Right lung (tissue), 10 donors: ENCODE data around the gene ZP4. TPM values are rescaled to one million over a fixed set of nuclear protein-coding genes. Genes with fewer than 3 reads are reported as not detected.

Source experiments
- DNase-seq, 2 donors: peaks; one replicate each; pipeline ENCODE4 v3.0.0-alpha.2; 2013
- long read RNA-seq, 8 donors: transcript quantifications; one replicate each; lab custom pipeline, GENCODE V29; 2026
- polyA plus RNA-seq, 5 donors: library from polyadenylated mRNA; unstranded; fragments of 120-200 nt; gene quantifications; one replicate each; pipeline versions ENCODE4 v1.2.1 to v1.2.3, GENCODE V29; 2013; ENCODE audit warnings: inconsistent platforms in 1 of 5, low replicate concordance in 1 of 5; ENCODE audit not compliant: insufficient read length in 5 of 5, insufficient read depth in 1 of 5

The ZP4 gene
- not detected for polyA plus RNA-seq
- long read RNA-seq, donor 1, result 0 reads
- long read RNA-seq, donor 2, result 0 reads
- long read RNA-seq, donor 3, result 0 reads
- long read RNA-seq, donor 4, result 0 reads
- long read RNA-seq, donor 5, result 0 reads
- long read RNA-seq, donor 6, result 0 reads
- long read RNA-seq, donor 7, result 0 reads
- long read RNA-seq, donor 8, result 0 reads

GRCh38 chr1:237890822-237891221, at the start of gene ZP4:
TSS of gene ZP4 (minus strand) at chr1:237890922. CDS start at chr1:237890635, 287 bp downstream.
- DNase-seq, result no peak

GRCh38 chr1:237938553-237938952, 47.8 kb upstream of the ZP4 start:
- DNase-seq, result no peak

GRCh38 chr1:237938068-237938467, 47.3 kb upstream of the ZP4 start:
- DNase-seq, result no peak

GRCh38 chr1:237932816-237933215, 42.1 kb upstream of the ZP4 start:
- no peak for DNase-seq

GRCh38 chr1:237931581-237931980, 40.9 kb upstream of the ZP4 start:
- no peak for DNase-seq

- no peak for DNase-seq
Observed at GRCh38 chr1:237927198-237927597, 36.5 kb upstream of the ZP4 start.

- no peak for DNase-seq
Observed at GRCh38 chr1:237921306-237921705, 30.6 kb upstream of the ZP4 start.

GRCh38 chr1:237913345-237913744, 22.6 kb upstream of the ZP4 start:
- DNase-seq, result no peak

GRCh38 chr1:237911911-237912310, 21.2 kb upstream of the ZP4 start:
- no peak for DNase-seq

GRCh38 chr1:237910834-237911233, 20.1 kb upstream of the ZP4 start:
- DNase-seq, result no peak

- DNase-seq, result no peak
Observed at GRCh38 chr1:237903961-237904360, 13.2 kb upstream of the ZP4 start.

GRCh38 chr1:237902960-237903743, 12.4 kb upstream of the ZP4 start:
- no peak for DNase-seq

GRCh38 chr1:237901299-237901934, 10.7 kb upstream of the ZP4 start:
- DNase-seq, result peak; percentile 12 to 37

- no peak for DNase-seq
Observed at GRCh38 chr1:237895630-237896029, 4.9 kb upstream of the ZP4 start.

- no peak for DNase-seq
Observed at GRCh38 chr1:237894131-237894530, 3.4 kb upstream of the ZP4 start.

GRCh38 chr1:237891979-237892378, 1.3 kb upstream of the ZP4 start:
- DNase-seq, result no peak

- DNase-seq, result no peak
Observed at GRCh38 chr1:237891266-237891665, 544 bp upstream of the ZP4 start.

GRCh38 chr1:237890416-237890815, 306 bp downstream of the ZP4 start:
- no peak for DNase-seq

GRCh38 chr1:237888143-237888542, 2.6 kb downstream of the ZP4 start:
- no peak for DNase-seq

GRCh38 chr1:237887542-237887941, 3.2 kb downstream of the ZP4 start:
- no peak for DNase-seq

- no peak for DNase-seq
Observed at GRCh38 chr1:237884237-237884636, 6.5 kb downstream of the ZP4 start.

- no peak for DNase-seq
Observed at GRCh38 chr1:237879195-237879594, 11.5 kb downstream of the ZP4 start.

- no peak for DNase-seq
Observed at GRCh38 chr1:237878406-237878805, 12.3 kb downstream of the ZP4 start.
